MCF 10A (cell line): ENCODE data around the gene NOL4L. TPM values are rescaled to one million over a fixed set of nuclear protein-coding genes. Genes with fewer than 3 reads are reported as not detected.

Experiments used
- BruUV-seq: library from RNA; stranded (reverse); fragments of 400-500 nt; replicated peaks from 2 replicates; lab custom pipeline; 2021; lab: Mats Ljungman, UMichigan
- CTCF ChIA-PET: fragments of 300-600 bp; sonication (Branson Sonifier 250); formaldehyde crosslinking; extraction: SDS; loops from one replicate; lab custom pipeline; 2021; ENCODE audit warnings: antibody characterized with exemption, inconsistent platforms; lab: Yijun Ruan, JAX
- POLR2A ChIA-PET: fragments of 300-600, 350-650 bp; sonication (Branson Sonifier 250); formaldehyde crosslinking; extraction: SDS; loops from one replicate; lab custom pipeline; 2020; ENCODE audit warnings: antibody characterized with exemption, inconsistent platforms; lab: Yijun Ruan, JAX
- DNase-seq: peaks from one replicate; pipeline ENCODE4 v3.0.0-alpha.2; 2018; ENCODE audit not compliant: unreplicated experiment
- H3K27ac Mint-ChIP-seq: one replicate; pipeline ENCODE4 v1.8.0; 2022; ENCODE audit warnings: mild to moderate bottlenecking, low read depth, mixed read lengths; ENCODE audit not compliant: unreplicated experiment
- H3K27me3 Mint-ChIP-seq: one replicate; pipeline ENCODE4 v1.8.0; 2022; ENCODE audit warnings: mixed read lengths; ENCODE audit not compliant: insufficient read depth, unreplicated experiment
- H3K36me3 Mint-ChIP-seq: one replicate; pipeline ENCODE4 v1.8.0; 2022; ENCODE audit warnings: mild to moderate bottlenecking, moderate library complexity, mixed read lengths; ENCODE audit not compliant: insufficient read depth, unreplicated experiment
- H3K4me1 Mint-ChIP-seq: one replicate; pipeline ENCODE4 v1.8.0; 2022; ENCODE audit warnings: mixed read lengths; ENCODE audit not compliant: insufficient read depth, unreplicated experiment
- H3K4me3 Mint-ChIP-seq: one replicate; pipeline ENCODE4 v1.8.0; 2022; ENCODE audit warnings: mild to moderate bottlenecking, moderate library complexity, mixed read lengths; ENCODE audit not compliant: unreplicated experiment
- H3K9me3 Mint-ChIP-seq: one replicate; pipeline ENCODE4 v1.8.0; 2022; ENCODE audit warnings: mixed read lengths; ENCODE audit not compliant: unreplicated experiment
- CTCF ChIP-seq: fragments of 200-600 bp; IDR thresholded peaks from one replicate; pipeline ENCODE4 v1.8.0; 2022; ENCODE audit warnings: antibody characterized with exemption, mild to moderate bottlenecking; ENCODE audit not compliant: unreplicated experiment
- intact Hi-C: fragments of 100-400 bp; cut with micrococcal nuclease; formaldehyde crosslinking; loops from 2 replicates; pipeline ENCODE4 v1.14.1; 2022
- total RNA-seq: library from RNA; stranded (reverse); gene quantifications from 2 replicates; pipeline ENCODE4 v1.2.3, GENCODE V29; 2022

NOL4L gene
- total RNA-seq, 1 experiment from 2014 or later: 3.3 TPM

GRCh38 chr20:32541323-32542258 is 43.5 kb downstream of the NOL4L start:
- TF ChIP-seq CTCF: no peak
- intact Hi-C loops: no loop called here
- Mint-ChIP-seq H3K27ac (no peak overlapping the region), H3K36me3 (no peaks in the 10 kb centered on the region), H3K27me3 (peaks cover 13% of the 10 kb centered on the region), H3K4me1 (peaks cover 5% of the 10 kb centered on the region), H3K4me3 (no peak overlapping the region), H3K9me3 (no peaks in the 10 kb centered on the region)
- ChIA-PET POLR2A (interaction anchor here (0.6 to 0.9 kb wide), 2 partner anchors 13 to 20 kb away, joined by 3 to 4 read pairs; no protein-coding TSS in a partner anchor), CTCF (interaction anchor here (1.3 to 2.1 kb wide), 3 partner anchors 18 to 133 kb away, joined by 4 to 8 read pairs (median 4); partner anchors contain the start of gene C20orf203)
- no peak for DNase-seq
- BruUV-seq: no TSS peak

- no peak for TF ChIP-seq CTCF
- DNase-seq: no peak
- H3K4me3 Mint-ChIP-seq: no peak overlapping the region
- H3K4me1 Mint-ChIP-seq: peaks cover 5% of the 10 kb centered on the region
- no peaks in the 10 kb centered on the region for H3K36me3 Mint-ChIP-seq
- CTCF ChIA-PET: interaction anchor here (0.6 to 2.1 kb wide), 7 partner anchors 16 to 334 kb away, joined by 3 to 8 read pairs (median 4); partner anchors contain the start of gene C20orf203
- peaks cover 13% of the 10 kb centered on the region for H3K27me3 Mint-ChIP-seq
- BruUV-seq: no TSS peak
- POLR2A ChIA-PET: interaction anchor here (0.6 kb wide), 1 partner anchor 50 kb away, joined by 3 read pairs; no protein-coding TSS in a partner anchor
- no peak overlapping the region for H3K27ac Mint-ChIP-seq
- H3K9me3 Mint-ChIP-seq: no peaks in the 10 kb centered on the region
- intact Hi-C loops: no loop called here
Measured at GRCh38 chr20:32539817-32540675, 45.1 kb downstream of the NOL4L start.

- no TSS peak for BruUV-seq
- no peaks in the 10 kb centered on the region for H3K36me3 Mint-ChIP-seq
- TF ChIP-seq CTCF: no peak
- no peaks in the 10 kb centered on the region for H3K9me3 Mint-ChIP-seq
- ChIA-PET POLR2A (interaction anchor here (0.6 kb wide), 1 partner anchor 50 kb away, joined by 3 read pairs; no protein-coding TSS in a partner anchor), CTCF (interaction anchor here (0.6 to 1.8 kb wide), 3 partner anchors 17 to 334 kb away, joined by 4 to 8 read pairs (median 4); no protein-coding TSS in a partner anchor)
- no peak overlapping the region for H3K27ac Mint-ChIP-seq
- intact Hi-C loops: no loop called here
- no peak overlapping the region for H3K4me3 Mint-ChIP-seq
- peaks cover 13% of the 10 kb centered on the region for H3K27me3 Mint-ChIP-seq
- peaks cover 5% of the 10 kb centered on the region for H3K4me1 Mint-ChIP-seq
- DNase-seq: no peak
Measured at GRCh38 chr20:32539026-32539816, 45.9 kb downstream of the NOL4L start.
